Stomach (tissue), 9 donors: Measurements from ENCODE around the gene CELSR1. TPM values are rescaled to one million over a fixed set of nuclear protein-coding genes. Genes with fewer than 3 reads are reported as not detected.

ENCODE experiments used
- DNase-seq, 2 donors: peaks; one replicate each; pipeline versions ENCODE4 v3.0.0 to v3.0.0-alpha.2; 2013 to 2019
- H3K27ac ChIP-seq, 5 donors: fragments of 200-600 bp in 4 of 5; sonication (generic) in 4 of 5; one replicate each; pipeline ENCODE4 v1.5.1; 2013 to 2019; ENCODE audit warnings: mild to moderate bottlenecking in 1 of 5, moderate library complexity in 1 of 5
- H3K27me3 ChIP-seq, 3 donors: fragments of 200-600 bp; sonication (generic); one replicate each; pipeline ENCODE4 v1.5.1; 2017 to 2019; ENCODE audit warnings: mixed run types in 1 of 3
- H3K36me3 ChIP-seq, 4 donors: fragments of 200-600 bp; sonication (generic); 1 replicate in 3 of 4; 2 replicates in 1 of 4; pipeline ENCODE4 v1.5.1; 2016 to 2019
- H3K4me1 ChIP-seq, 4 donors: fragments of 200-600 bp; sonication (generic); one replicate each; pipeline ENCODE4 v1.5.1; 2016 to 2019
- H3K4me3 ChIP-seq, 4 donors: fragments of 200-600 bp; sonication (generic) in 3 of 4; one replicate each; pipeline ENCODE4 v1.5.1; 2016 to 2019; ENCODE audit warnings: mild to moderate bottlenecking in 1 of 4
- H3K9me3 ChIP-seq, 4 donors: fragments of 200-600 bp; sonication (generic); one replicate each; pipeline ENCODE4 v1.5.1; 2016 to 2019
- CTCF ChIP-seq, 7 experiments: fragments of 450-650 bp in 4 of 7; fragments of 200-600 bp in 3 of 7; sonication (generic) in 3 of 7; IDR thresholded peaks; one replicate each; pipeline ENCODE4 v1.5.1; 2016 to 2019; ENCODE audit warnings: antibody characterized with exemption in 7 of 7, control low read depth in 2 of 7, mild to moderate bottlenecking in 1 of 7
- EP300 ChIP-seq: sonication (generic); formaldehyde crosslinking; IDR thresholded peaks from one replicate; pipeline ENCODE4 v1.6.1; 2017; ENCODE audit warnings: antibody characterized with exemption
- POLR2A ChIP-seq, 4 donors: fragments of 450-650 bp; IDR thresholded peaks; one replicate each; pipeline ENCODE4 v1.6.1; 2016; ENCODE audit warnings: antibody characterized with exemption in 4 of 4, control low read depth in 2 of 4, mild to moderate bottlenecking in 1 of 4, moderate library complexity in 1 of 4
- POLR2AphosphoS5 ChIP-seq, 3 donors: sonication (generic); formaldehyde crosslinking; IDR thresholded peaks; one replicate each; pipeline ENCODE4 v1.6.1; 2016; ENCODE audit warnings: antibody characterized with exemption in 3 of 3
- WGBS, 5 donors: extraction: QIAGEN DNeasy Blood & Tissue Kit in 3 of 5; methylation state at CpG; one replicate each; pipeline versions ENCODE4 v1.1.5 to v1.1.7; 2013 to 2018; 5-methylcytosine and 5-hydroxymethylcytosine counted together
- intact Hi-C: fragments of 100-400 bp; cut with DNase I; formaldehyde crosslinking; loops from one replicate; pipeline ENCODE4 v1.15.1; 2023; ENCODE audit warnings: low total_unique reads
- polyA plus RNA-seq, 3 donors: library from polyadenylated mRNA; stranded (reverse); fragments of 200-250 nt; gene quantifications; one replicate each; pipeline ENCODE4 v1.2.3, GENCODE V29; 2013
- total RNA-seq, 5 donors: library from RNA; depleted of rRNA; stranded (reverse); fragments of >200 nt; gene quantifications; one replicate each; pipeline versions ENCODE4 v1.1.0 to v1.2.3, GENCODE V29; 2014 to 2016
- donor health status: healthy with polysubstance abuse.
- donor health status: Bipolar disorder and iron deficiency.
- donor health status: healthy.

The CELSR1 gene
- total and polyA plus RNA-seq, 8 donors = 0.29 to 78.2 (median 13.4) TPM

DNA sequence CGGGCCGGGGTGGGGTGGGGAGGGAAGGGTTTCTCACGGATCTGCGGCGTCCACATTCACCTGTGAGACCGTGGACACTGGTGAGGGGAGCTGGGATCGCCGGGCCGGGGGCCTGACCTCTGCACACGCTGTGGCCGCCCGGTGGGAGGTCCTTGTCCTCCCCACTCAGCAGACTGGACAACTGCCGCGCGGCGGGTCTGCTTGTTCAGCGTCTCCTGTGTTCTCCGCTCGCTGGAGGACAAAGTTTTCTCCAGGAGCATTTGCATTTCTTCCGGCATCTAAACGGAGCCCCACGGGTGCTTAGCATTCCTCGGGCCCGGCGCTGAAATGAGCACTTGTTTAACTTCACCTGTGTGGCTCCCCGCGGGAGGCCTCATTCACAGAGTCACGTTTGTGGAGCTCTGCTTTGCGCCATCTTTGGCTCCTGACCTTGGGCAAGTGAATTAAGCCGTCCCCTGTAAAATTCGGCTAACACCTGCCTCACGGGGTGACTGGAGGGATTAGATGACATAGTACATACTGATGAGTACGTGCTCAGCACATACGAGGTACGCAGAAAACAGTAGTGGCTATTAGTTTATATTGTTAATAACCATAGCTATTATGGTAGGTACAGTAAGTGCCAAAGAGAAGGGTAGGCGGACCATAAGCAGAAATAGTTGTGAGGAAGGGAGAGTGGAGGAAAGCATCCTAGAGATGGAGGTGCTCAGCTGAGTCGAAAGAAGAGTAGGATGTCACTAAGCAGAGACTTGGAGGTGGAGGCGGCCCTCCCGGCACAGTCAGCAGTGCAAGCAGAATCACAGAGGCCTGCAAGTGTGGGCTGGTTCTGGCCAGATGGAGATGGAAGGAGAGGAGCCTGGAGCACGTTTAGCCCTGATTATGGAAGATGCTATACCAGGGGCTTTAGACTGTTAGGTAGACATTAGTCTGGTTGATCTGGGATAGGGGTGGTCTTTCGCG lies 201.0 kb downstream of the CELSR1 start:
- no peaks in the 10 kb centered on the region for H3K27me3 ChIP-seq
- H3K27ac ChIP-seq = peak overlapping the region; percentile 88 to 94 (median 92)
- intact Hi-C loops = no loop called here
- peaks cover 14 to 28% (median 20%) of the 10 kb centered on the region in 4 donors for H3K4me1 ChIP-seq
- H3K4me3 ChIP-seq = peak overlapping the region; percentile 95 to 100 (median 98)
- TF ChIP-seq POLR2A (IDR thresholded peaks at IDR 0.05) (no peak), EP300 (no peak), POLR2AphosphoS5 (IDR thresholded peaks at IDR 0.05) (no peak), CTCF (IDR thresholded peaks at IDR 0.05) (no peak)
- H3K36me3 ChIP-seq = peaks cover 16 to 41% (median 40%) of the 10 kb centered on the region in 4 donors
- H3K9me3 ChIP-seq = no peaks in the 10 kb centered on the region
- WGBS, 5 donors = 7 to 10% (median 9%) methylated on average over 33 to 42 of the region's 42 CpGs
- peak; percentile 32 to 48 for DNase-seq

GRCh38 chr22:46335201-46336118 lies 202.0 kb downstream of the CELSR1 start, which contains the start of gene TRMU:
TSS of gene TRMU (plus strand) at chr22:46335714. CDS start at chr22:46335765, 51 bp downstream.
- DNase-seq = peak; percentile 89 to 97
- Histone ChIP-seq H3K9me3 (no peaks in the 10 kb centered on the region), H3K4me3 (peak within 1 kb of the TSS; percentile 95 to 100 (median 98)), H3K27ac (peak within 1 kb of the TSS; percentile 88 to 94 (median 92)), H3K36me3 (peaks cover 16 to 32% (median 30%) of the 10 kb centered on the region in 4 donors), H3K4me1 (peaks cover 14 to 28% (median 20%) of the 10 kb centered on the region in 4 donors), H3K27me3 (no peaks in the 10 kb centered on the region)
- intact Hi-C loops = no loop called here
- TF ChIP-seq POLR2A (IDR thresholded peaks at IDR 0.05) = peak in 1 of 4 donors; percentile 37
- peak; percentile 47 to 94 (median 83) for TF ChIP-seq POLR2AphosphoS5 (IDR thresholded peaks at IDR 0.05)
- no peak for TF ChIP-seq CTCF (IDR thresholded peaks at IDR 0.05)
- TF ChIP-seq EP300 = no peak
- 1 to 4% (median 2%) methylated on average over 31 to 93 of the region's 93 CpGs for WGBS, 5 donors

DNA sequence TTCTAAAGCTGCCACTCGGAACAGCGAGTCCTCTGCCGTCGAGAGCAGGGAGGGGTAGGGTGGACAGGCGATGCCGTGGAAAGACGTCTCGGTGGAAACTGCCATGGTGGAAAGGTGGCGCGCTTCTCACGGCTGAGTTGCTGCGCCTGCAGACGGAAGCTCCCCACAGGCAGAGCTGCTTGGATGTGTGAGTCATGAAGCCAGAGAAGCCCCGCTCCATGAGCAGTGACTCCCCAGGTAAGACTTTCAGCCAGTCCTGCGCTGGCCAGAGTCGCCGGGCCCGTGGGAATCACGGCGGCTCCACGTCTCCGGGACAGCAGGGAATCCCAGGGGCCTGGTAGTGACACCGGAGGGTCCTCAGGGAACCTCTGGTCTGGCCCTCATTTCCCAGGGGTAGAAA lies 205.9 kb downstream of the CELSR1 start:
- intact Hi-C loops = no loop called here
- Histone ChIP-seq H3K4me3 (no peak overlapping the region), H3K36me3 (peaks cover 0 to 30% (median 0%) of the 10 kb centered on the region in 4 donors), H3K9me3 (no peaks in the 10 kb centered on the region), H3K4me1 (peaks cover 4 to 12% (median 11%) of the 10 kb centered on the region in 4 donors), H3K27me3 (no peaks in the 10 kb centered on the region), H3K27ac (no peak overlapping the region)
- TF ChIP-seq POLR2AphosphoS5 (IDR thresholded peaks at IDR 0.05) = no peak
- TF ChIP-seq CTCF (IDR thresholded peaks at IDR 0.05) = no peak
- no peak for TF ChIP-seq EP300
- TF ChIP-seq POLR2A (IDR thresholded peaks at IDR 0.05) = no peak
- DNase-seq = no peak
- WGBS, 5 donors = 92 to 97% (median 96%) methylated on average over 9 to 23 of the region's 23 CpGs

DNA sequence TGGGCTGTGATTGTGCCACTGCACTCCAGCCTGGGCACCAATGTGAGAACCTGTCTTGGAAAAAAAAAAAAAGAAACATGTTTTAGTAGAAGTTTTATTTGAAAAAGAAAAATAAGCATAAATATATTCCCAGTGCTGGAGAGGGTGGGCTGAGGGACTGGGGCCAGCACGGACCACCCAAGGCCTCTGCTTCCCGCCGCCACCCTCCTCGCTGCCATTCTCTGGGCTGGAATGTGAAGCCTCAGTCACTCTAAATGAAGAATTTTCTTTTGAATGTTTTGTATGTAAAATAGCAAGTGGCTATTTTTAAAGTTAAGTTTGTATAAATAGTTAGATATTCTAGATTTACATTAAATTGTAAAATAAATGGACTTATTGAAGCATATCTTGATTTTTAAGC lies 207.0 kb downstream of the CELSR1 start:
- peaks cover 0 to 40% (median 0%) of the 10 kb centered on the region in 4 donors for H3K36me3 ChIP-seq
- peaks cover 0 to 9% (median 7%) of the 10 kb centered on the region in 4 donors for H3K4me1 ChIP-seq
- no peak overlapping the region for H3K27ac ChIP-seq
- intact Hi-C loops = no loop called here
- H3K27me3 ChIP-seq = no peaks in the 10 kb centered on the region
- no peak overlapping the region for H3K4me3 ChIP-seq
- TF ChIP-seq CTCF (IDR thresholded peaks at IDR 0.05) (no peak), POLR2A (IDR thresholded peaks at IDR 0.05) (no peak), EP300 (no peak), POLR2AphosphoS5 (IDR thresholded peaks at IDR 0.05) (no peak)
- DNase-seq = no peak
- H3K9me3 ChIP-seq = no peaks in the 10 kb centered on the region
- 88 to 100% (median 97%) methylated on average over 4 of the region's 4 CpGs for WGBS, 5 donors
